Measurements from ENCODE around the gene SP100. TPM values are rescaled to one million over a fixed set of nuclear protein-coding genes. Genes with fewer than 3 reads are reported as not detected.

The SP100 gene
- total and polyA plus RNA-seq, 2 of the 4 experiments (the other 2 are of a cell fraction) = 50.6 to 69.0 TPM

DNA sequence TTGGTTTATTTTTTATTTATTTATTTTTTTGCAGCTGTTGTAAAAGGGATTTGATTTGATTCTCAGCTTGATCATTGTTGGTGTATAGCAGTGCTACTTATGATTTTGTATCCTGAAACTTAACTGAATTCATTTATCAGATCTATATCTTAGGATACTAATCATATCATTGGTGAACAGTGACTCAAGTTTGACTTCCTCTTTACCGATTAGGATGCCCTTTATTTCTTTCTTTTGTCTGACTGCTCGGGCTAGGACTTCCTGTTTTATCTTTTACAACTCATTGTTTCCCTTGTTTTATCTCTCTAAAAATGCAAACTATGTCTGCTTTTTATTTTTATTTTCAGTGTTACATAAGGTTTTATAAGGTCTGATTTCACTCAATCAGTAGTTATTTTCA, 23.6 kb downstream of the SP100 start:
- TF ChIP-seq POLR2A (IDR thresholded peaks at IDR 0.05; ENCODE audit: low read depth, low read length) (no peak), NFE2L2 (IDR thresholded peaks at IDR 0.05; ENCODE audit: low read depth, low read length) (no peak), CEBPB (IDR thresholded peaks at IDR 0.05; ENCODE audit: low read depth, low read length) (no peak), MAFK (IDR thresholded peaks at IDR 0.05; ENCODE audit: low read depth, low read length) (no peak), BHLHE40 (IDR thresholded peaks at IDR 0.05; ENCODE audit: low read depth, low read length) (no peak), RFX5 (IDR thresholded peaks at IDR 0.05; ENCODE audit: low read depth, low read length) (no peak), FOS (IDR thresholded peaks at IDR 0.05; ENCODE audit: low read depth, low read length) (no peak), MXI1 (IDR thresholded peaks at IDR 0.05; ENCODE audit: borderline replicate concordance, low read depth, low read length) (no peak)
- TF ChIP-seq, protein P1, sequence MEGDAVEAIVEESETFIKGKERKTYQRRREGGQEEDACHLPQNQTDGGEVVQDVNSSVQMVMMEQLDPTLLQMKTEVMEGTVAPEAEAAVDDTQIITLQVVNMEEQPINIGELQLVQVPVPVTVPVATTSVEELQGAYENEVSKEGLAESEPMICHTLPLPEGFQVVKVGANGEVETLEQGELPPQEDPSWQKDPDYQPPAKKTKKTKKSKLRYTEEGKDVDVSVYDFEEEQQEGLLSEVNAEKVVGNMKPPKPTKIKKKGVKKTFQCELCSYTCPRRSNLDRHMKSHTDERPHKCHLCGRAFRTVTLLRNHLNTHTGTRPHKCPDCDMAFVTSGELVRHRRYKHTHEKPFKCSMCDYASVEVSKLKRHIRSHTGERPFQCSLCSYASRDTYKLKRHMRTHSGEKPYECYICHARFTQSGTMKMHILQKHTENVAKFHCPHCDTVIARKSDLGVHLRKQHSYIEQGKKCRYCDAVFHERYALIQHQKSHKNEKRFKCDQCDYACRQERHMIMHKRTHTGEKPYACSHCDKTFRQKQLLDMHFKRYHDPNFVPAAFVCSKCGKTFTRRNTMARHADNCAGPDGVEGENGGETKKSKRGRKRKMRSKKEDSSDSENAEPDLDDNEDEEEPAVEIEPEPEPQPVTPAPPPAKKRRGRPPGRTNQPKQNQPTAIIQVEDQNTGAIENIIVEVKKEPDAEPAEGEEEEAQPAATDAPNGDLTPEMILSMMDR (conservative IDR thresholded peaks at IDR 0.05; ENCODE audit: low read depth, low read length) = no peak
- TF ChIP-seq, protein P2, sequence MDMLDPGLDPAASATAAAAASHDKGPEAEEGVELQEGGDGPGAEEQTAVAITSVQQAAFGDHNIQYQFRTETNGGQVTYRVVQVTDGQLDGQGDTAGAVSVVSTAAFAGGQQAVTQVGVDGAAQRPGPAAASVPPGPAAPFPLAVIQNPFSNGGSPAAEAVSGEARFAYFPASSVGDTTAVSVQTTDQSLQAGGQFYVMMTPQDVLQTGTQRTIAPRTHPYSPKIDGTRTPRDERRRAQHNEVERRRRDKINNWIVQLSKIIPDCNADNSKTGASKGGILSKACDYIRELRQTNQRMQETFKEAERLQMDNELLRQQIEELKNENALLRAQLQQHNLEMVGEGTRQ (IDR thresholded peaks at IDR 0.05; ENCODE audit: low read depth, low read length) = no peak
- no peak for ATAC-seq (ENCODE audit: low read depth)
- H4K20me1 ChIP-seq (ENCODE audit: insufficient read depth, low read length) = peaks cover 4% of the 10 kb centered on the region; the same call in 1 of the 2 replicates
- no peak overlapping the region; the same call in 1 of the 2 replicates for H3K14ac ChIP-seq (replicated peaks; ENCODE audit: low read depth, low read length)
- H3K23ac ChIP-seq (ENCODE audit: low read depth, low read length) = no peak overlapping the region
- no peak for DNase-seq
- H2BK20ac ChIP-seq (ENCODE audit: low read depth, low read length) = no peak overlapping the region
- dilution Hi-C loops (cut with HindIII; ENCODE audit: low sequenced_read_pairs, unreplicated experiment) (no loop called here), in situ Hi-C loops (cut with MboI; ENCODE audit: low sequenced_read_pairs) (no loop called here), intact Hi-C loops (cut with micrococcal nuclease) (no loop called here)
- H3K36me3 ChIP-seq (ENCODE audit: control insufficient read depth, insufficient read depth, low read length) = peaks cover 8% of the 10 kb centered on the region
- H2BK120ac ChIP-seq (ENCODE audit: low read depth, low read length) = no peak overlapping the region
- peaks cover 6% of the 10 kb centered on the region for H3K9me1 ChIP-seq (ENCODE audit: insufficient read depth, low read length)
- H3K4me2 ChIP-seq (ENCODE audit: low read depth, low read length) = peak overlapping the region; percentile 42; the same call in 1 of the 2 replicates
- WGBS, 2 experiments (ENCODE audit: extremely low coverage in 2 of 2, insufficient read length in 1 of 2) = no CpG with 5 or more reads among the region's 2 CpGs
- no peak overlapping the region for H2AK9ac ChIP-seq (replicated peaks; ENCODE audit: low read depth, low read length, poor library complexity)
- H3K79me1 ChIP-seq (ENCODE audit: low read depth in 1 of 2, low read length in 2 of 2) = peaks cover 20 to 49% of the 10 kb centered on the region in 2 experiments
- peaks cover 9% of the 10 kb centered on the region for H3K4me1 ChIP-seq (ENCODE audit: control insufficient read depth, insufficient read depth, low read length)
- no peak overlapping the region for H4K8ac ChIP-seq (ENCODE audit: low read depth in 2 of 2, low read length in 2 of 2)
- no peak overlapping the region for H3K18ac ChIP-seq (ENCODE audit: low read depth, low read length)
- no peak overlapping the region for H2AK5ac ChIP-seq (ENCODE audit: low read depth, low read length)
- H3K4ac ChIP-seq (ENCODE audit: low read depth, low read length) = no peak overlapping the region
- no peak overlapping the region for H4K91ac ChIP-seq (ENCODE audit: insufficient read depth, low read depth, low read length)
- peaks cover 2% of the 10 kb centered on the region for H3K9me3 ChIP-seq (ENCODE audit: control insufficient read depth, insufficient read depth, low read length)
- H3K56ac ChIP-seq (ENCODE audit: extremely low read depth, insufficient read depth, low read length) = no peak overlapping the region
- no peak overlapping the region for H2AFZ ChIP-seq (replicated peaks; ENCODE audit: low read length, poor library complexity)
- no peak overlapping the region for H3K9ac ChIP-seq (ENCODE audit: low read depth, low read length)
- ChIA-PET POLR2A (ENCODE audit: unreplicated experiment) (no interaction called here), CTCF (interaction anchor here (0.6 kb wide), 1 partner anchor 273 kb away, joined by 3 read pairs; the partner anchor contains the start of gene CAB39)
- H3K4me3 ChIP-seq (ENCODE audit: insufficient read depth, low read depth, low read length) = no peak overlapping the region
- peak overlapping the region; percentile 5 for H2BK5ac ChIP-seq (ENCODE audit: low read depth, low read length, poor library complexity, severe bottlenecking)
- no peak overlapping the region for H4K5ac ChIP-seq (ENCODE audit: low read depth, low read length)
- H3K27ac ChIP-seq (ENCODE audit: insufficient read depth, low read length) = no peak overlapping the region
- BruUV-seq (replicated peaks) = no TSS peak
- H2BK15ac ChIP-seq (ENCODE audit: low read depth, low read length) = no peak overlapping the region
- no peaks in the 10 kb centered on the region for H3K27me3 ChIP-seq (ENCODE audit: control insufficient read depth, insufficient read depth, low read length)
